Stimulated activated CD4-positive, alpha-beta T cell treated with anti-CD3 and anti-CD28 coated beads, Interleukin-1b, Interleukin-23, amount 100 ng/mL, for 1 hour (primary cell): Measurements from ENCODE around the gene BPIFB4.
"Not testable (repeated sequence)": the region's sequence is repeated elsewhere in the genome, so short reads cannot be mapped to it uniquely, and the experiment has no call there.

Experiments used
- DNase-seq, 2 donors: peaks; one replicate each; pipeline ENCODE4 v3.0.0-alpha.2; 2020; ENCODE audit warnings: low read depth in 2 of 2

BPIFB4 gene

DNA sequence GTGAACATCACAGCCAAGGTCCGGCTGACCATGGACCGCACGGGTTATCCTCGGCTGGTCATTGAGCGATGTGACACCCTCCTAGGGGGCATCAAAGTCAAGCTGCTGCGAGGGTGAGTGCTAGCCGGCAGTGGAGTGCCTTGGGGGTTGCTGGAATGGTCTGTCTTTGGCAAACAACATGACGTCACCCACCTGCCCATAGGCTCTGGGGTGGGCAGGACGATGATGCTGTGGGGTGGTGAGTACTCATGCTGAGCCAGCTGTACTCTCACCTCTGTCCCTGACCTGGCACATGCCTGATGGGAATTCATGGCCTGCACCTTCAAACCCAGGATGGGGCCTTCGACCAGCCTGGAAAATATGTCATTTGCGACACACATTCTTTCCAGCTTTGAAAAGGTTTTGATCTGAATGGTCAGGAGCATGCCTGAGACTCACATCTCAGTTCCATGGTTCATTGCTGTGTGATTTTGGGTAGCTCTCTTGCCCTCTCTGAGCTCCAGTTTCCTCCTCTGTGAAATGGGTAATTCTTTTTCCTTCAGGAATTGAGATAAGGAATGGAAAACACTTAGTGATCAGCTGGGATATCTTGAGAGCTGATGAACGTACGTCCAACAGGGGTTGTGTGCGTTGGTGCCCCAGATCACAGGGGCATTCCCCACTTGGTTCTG lies 6.7 kb downstream of the BPIFB4 start:
- DNase-seq: no peak

DNA sequence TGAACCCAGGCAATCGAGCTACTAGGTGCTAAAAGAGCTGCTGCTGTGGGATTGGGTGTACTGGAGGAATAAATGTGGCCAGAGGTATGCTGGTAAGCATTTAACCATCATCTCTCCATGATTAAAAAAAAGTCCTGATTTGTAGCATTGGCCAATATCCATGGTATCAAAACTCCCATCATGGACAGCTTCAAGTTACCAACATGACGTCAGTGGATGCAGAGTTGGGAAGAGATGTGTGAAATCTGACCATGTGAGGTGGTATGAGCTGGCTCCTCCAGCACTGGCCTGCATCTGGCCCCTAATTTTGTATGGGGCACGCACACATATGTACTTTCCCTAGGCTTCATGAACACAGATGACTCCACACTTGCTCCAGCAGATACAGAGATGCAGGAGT lies 11.7 kb downstream of the BPIFB4 start:
- DNase-seq: no peak

DNA sequence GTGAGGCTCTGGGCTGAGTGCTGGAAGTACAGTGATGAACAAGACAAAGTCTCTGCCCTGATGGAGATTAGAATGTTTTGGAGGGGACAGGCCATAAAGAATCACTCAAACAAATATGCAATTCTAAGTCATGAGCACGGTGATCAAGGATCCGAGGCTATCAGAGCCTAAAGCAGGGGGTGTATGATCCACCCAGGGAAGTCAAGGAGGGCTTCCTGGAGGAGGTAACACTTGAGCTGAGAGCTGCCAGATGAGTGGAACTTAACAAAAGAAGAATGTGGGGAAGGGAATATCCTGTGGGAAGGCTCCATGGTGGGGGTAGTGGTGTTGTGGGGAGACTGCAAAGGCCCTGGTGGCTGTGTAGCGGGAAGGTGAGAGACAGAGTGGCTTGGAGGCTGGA lies 12.2 kb downstream of the BPIFB4 start:
- DNase-seq: no peak

DNA sequence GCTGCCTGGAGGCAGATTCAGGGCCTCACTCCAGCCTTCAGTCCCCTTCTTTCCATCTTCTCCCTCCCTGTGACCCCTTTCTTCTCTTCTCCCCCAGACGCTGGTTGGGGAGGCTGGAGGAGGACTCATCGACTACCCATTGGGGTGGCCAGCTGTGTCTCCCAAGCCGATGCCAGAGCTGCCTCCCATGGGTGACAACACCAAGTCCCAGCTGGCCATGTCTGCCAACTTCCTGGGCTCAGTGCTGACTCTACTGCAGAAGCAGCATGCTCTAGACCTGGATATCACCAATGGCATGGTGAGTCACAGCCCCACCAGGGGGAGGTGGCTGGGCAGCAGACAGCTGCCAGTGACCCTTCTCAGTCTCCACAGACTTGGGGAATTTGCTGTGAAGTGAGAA lies 12.9 kb downstream of the BPIFB4 start:
- no peak for DNase-seq

DNA sequence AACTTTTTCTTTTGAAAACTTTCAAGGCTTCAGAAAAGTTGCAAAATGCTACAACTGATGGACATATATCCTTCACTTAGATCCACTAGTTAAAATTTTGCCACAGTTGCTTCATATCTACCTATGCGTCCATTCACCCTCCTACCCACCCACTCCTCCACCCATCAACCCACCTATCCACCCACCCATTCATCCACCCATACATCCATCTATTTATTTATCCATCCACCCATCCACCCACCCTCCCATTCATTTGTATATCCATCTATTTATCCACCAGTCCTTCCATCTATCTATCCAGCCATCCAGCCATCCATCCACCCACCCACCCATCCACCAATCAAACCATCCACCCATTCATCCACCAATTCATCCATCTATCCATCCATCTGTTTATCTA lies 13.6 kb downstream of the BPIFB4 start:
- DNase-seq: no peak

GRCh38 chr20:33093582-33093981 lies 14.1 kb downstream of the BPIFB4 start:
- DNase-seq: no peak

DNA sequence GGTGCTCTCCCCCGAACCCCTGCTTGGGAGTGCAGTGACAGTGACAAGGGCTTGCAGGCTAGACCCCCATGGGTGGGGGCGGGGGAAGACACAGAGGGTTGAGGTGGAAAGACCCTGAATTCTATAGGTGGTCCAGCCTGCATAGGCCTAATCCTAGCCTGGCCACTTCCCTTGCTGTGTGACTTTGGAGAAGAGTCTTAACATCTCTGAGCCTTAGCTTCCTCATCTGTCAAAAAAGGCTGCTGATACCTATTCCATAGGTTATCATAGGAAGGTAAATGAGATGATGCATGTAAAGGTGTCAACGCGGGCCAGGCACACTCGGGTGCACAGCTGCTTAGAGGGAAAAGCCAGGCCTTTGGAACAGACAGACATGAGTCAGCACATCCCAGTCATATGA lies 15.8 kb downstream of the BPIFB4 start:
- DNase-seq: no peak

- DNase-seq: not testable (repeated sequence)
These were observed 16.6 kb downstream of the BPIFB4 start for GRCh38 chr20:33095902-33096584.

- no peak for DNase-seq
These were observed 17.6 kb downstream of the BPIFB4 start for GRCh38 chr20:33097001-33097400.

GRCh38 chr20:33099843-33100538 lies 20.5 kb downstream of the BPIFB4 start:
- DNase-seq: no peak

GRCh38 chr20:33103556-33103955 lies 24.1 kb downstream of the BPIFB4 start:
- DNase-seq: no peak

- no peak for DNase-seq
These were observed 24.9 kb downstream of the BPIFB4 start for GRCh38 chr20:33104336-33104735.

DNA sequence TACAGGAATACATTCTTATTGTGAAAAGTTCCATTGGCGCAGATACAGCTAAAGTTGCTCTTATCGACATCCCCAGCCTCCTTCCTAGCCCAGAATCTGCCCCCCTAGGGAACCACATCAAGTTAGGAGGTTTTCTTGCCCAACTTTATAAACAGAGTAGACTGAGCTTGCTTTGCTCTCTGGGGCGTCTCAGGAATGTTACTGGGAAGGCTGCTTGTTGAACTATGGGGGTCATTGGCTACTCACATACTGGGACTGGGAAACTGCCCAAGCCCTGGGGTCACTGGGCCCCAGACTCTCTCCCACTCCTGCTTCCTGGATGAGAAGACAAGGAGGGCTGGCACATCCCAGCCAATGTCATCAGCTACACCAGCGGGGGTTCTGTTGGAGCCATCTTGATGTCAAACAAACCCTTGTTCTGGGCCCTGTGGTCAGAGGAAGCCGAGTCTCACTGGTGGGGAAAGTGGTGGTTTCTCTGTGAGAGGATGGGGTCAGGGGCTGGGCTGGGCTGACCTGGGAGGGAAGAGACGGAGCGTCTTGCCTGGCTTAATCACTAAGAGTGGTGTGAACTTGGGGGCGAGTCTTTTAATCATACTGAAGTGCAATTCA lies 26.0 kb downstream of the BPIFB4 start:
- no peak for DNase-seq

DNA sequence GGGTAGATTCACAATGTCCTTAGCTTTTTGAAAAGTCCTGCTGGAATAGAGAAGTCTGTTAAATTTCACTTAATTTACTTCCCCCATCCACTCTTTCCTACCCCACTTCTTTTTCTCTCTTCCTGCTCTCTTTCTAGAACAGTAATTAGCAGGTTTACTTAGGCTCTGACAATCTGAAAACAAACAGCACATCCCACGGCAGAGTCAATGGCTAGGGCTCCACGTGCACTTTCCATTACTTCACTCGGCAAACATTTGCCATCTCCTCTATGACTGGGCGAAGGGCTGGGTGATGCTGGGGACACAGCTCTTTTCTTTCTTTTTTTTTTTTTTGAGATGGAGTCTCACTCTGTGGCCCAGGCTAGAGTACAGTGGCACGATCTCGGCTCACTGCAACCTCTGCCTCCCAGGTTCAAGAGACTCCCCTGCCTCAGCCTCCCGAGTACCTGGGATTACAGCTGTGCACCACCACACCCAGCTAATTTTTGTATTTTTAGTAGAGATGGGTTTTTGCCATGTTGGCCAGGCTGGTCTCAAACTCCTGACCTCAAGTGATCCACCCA lies 26.7 kb downstream of the BPIFB4 start:
- DNase-seq: not testable (repeated sequence)

GRCh38 chr20:33108661-33109060 lies 29.2 kb downstream of the BPIFB4 start:
- no peak for DNase-seq

GRCh38 chr20:33110147-33110825 lies 30.8 kb downstream of the BPIFB4 start:
- no peak for DNase-seq

DNA sequence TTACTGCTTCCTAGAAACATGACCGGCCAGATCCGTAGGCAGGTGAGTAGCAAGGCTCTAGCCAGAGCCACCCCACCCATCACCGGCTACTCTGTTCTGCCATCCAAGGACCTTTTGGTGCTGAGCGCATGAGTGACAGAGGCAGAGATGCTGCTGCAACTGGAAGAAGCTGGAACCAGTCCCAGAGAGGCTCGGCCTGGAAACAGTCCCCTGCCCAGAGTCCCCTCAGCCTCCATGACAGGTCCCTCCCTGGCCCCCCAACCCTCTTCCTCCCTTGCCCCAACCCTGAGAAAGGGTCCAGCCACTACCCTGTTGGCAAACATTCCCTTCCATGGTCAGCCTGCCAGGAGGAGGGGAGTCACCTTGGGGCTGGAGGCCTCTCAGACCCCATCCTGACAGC lies 31.9 kb downstream of the BPIFB4 start:
- no peak for DNase-seq

GRCh38 chr20:33112547-33113386 lies 33.3 kb downstream of the BPIFB4 start:
- DNase-seq: no peak

DNA sequence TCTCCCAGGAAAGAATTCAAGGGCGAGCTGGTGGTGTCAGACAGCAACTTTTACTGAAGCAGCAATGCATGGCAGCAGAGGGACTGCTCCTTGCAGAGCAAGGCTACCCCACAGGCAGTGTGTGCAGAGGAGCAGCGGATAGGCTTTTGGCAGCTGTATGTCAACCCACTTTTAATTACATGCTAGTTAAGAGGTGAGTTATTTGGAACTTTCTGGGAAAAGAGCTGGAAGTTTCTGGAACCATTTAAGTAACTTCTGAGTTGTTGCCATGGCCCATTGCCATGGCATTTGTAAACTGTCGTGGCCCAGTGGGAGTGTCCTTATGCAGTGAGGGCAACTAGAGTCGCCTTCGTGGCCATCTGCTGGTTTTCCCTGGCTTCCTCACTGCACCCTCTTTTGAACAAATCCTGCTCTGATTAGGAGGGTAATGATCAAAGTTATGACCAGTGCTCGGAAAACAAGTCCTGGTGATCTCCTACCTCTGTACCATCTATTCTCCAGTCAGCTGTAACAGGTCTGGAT lies 34.0 kb downstream of the BPIFB4 start:
- no peak for DNase-seq

GRCh38 chr20:33115501-33115900 lies 36.1 kb downstream of the BPIFB4 start:
- DNase-seq: not testable (repeated sequence)
